Eye (tissue), 1 donor: ENCODE measurements around the gene NME1.
"Not testable (repeated sequence)": the region's sequence is repeated elsewhere in the genome, so short reads cannot be mapped to it uniquely, and the experiment has no call there.

Source experiments
- DNase-seq: peaks from one replicate; pipeline ENCODE4 v3.0.0-alpha.2; 2015

Gene NME1

DNA sequence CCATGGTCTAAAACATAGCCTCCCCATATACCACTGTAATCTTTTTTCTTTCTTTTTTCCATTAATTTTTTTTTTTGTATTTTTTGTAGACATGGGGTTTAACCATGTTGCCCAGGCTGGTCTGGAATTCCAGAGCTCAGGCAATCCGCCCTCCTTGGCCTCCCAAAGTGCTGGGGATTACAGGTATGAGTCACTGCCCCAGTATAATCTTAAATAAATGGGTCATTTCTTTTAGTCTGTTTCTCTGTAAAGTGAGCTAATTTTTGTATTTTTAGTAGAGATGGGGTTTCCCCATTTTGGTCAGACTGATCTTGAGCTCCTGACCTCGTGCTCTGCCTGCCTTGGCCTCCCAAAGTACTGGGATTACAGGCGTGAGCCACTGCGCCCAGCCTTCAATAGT is 5.7 kb upstream of the NME1 start:
- no peak for DNase-seq

DNA sequence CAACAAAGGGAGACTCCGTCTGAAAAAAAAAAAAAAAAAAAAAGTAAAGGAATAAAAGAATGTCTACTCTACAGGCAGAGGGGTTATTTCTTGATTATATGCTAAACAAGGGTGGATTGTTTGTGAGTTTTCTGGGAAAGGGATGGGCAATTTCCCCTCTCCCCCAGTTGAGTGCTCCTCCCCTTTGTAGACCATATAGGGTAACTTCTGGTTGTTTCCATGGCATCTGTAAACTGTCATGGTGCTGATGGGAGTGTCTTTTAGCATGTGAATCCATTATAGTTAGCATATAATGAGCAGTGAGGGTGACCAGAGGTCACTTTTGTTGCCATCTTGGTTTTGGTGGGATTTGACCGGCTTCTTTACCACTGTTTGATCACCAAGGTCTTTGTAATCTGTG is 4.2 kb upstream of the NME1 start:
- DNase-seq = no peak

- DNase-seq = no peak
These were observed 2.4 kb upstream of the NME1 start for GRCh38 chr17:51150932-51151331.

DNA sequence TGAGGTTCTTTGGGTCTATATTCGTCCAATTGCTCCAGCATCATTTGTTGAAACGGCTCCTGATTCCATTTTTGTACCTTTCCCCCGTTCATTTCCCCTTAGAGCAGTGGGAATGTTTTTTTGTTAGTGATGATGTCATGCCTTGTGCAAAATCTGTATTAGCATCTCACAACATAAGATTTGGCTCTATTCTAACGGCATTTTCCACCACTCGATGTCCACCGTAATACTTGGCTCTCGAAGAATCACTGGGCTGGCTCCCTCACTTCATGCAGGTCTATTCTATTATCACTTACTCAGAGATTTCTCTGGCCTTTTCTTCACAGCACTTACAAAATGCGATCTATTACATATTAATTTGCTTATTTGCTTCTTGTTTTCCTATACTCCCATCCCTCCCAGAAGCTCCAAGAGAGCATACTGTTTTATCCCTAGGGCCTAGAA is 571 bp upstream of the NME1 start:
- no peak for DNase-seq

GRCh38 chr17:51154176-51154575 is 817 bp downstream of the NME1 start:
- peak; percentile 48 for DNase-seq

DNA sequence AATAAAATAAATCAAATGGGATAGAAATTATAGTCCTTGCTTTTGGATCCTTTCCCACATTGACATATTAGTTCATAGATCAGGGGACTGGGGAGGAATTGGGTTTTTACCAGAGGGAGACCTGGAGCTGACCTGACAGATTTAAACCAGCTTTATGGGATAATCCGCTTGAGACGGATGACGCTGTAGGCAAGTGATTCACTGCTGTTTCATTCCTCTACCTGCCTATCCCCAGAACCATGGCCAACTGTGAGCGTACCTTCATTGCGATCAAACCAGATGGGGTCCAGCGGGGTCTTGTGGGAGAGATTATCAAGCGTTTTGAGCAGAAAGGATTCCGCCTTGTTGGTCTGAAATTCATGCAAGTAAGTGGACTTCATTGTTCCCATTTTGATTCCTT is 2.1 kb downstream of the NME1 start:
- no peak for DNase-seq

- no peak for DNase-seq
These were observed 6.2 kb downstream of the NME1 start for GRCh38 chr17:51159604-51160003.

GRCh38 chr17:51161541-51161940 is 8.2 kb downstream of the NME1 start:
- no peak for DNase-seq

GRCh38 chr17:51164911-51165679 is 11.7 kb downstream of the NME1 start:
- peak; percentile 38 for DNase-seq

GRCh38 chr17:51165680-51166197 is 12.4 kb downstream of the NME1 start:
- no peak for DNase-seq

GRCh38 chr17:51166198-51166986 is 13.0 kb downstream of the NME1 start, which contains the start of gene NME2:
TSS of gene NME2 (plus strand) at chr17:51166411. CDS start at chr17:51166831, 420 bp downstream.
- peak; percentile 93 for DNase-seq

DNA sequence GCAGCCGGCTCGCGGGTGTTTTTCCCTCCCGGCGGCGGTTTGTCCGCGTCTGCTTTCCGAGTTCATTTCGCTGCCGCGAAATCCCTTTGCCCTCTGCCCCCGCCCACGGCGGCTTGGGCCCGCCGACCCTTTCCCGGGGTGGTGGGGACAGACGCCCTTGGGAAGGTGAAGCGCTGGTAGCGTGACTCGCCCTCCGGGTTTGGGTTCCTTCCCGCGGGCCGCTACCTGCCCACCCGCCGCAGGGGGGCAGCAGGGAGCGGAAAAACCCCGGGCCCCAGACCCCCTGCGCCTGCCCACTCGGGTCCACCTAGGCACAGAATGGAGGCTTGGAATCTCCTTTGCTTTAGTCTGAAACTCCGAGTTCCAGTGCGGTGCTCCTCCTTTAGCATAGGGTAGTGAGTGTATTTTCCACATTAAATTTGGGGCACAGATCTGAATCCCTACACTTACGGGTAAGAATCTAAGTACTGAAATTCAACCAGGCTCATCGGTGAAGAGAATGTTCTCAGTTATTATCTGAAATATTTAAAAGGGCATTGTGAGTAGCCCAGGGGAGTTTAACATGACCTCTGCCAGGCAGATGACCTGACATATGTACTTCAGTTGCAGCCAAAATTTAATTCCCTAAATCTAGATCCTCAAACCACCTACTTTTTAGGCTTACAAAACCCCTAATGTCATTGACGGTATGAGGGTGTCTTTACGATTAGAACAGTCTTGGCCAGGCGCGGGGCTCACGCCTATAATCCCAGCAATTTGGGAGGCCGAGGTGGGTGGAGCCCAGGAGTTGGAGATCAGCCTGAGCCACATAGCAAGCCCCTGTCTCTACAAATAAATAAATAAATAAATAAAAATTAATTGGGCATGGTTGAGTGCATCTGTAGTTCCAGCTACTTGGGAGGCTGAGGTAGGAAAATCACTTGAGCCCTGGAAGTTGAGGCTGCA is 13.9 kb downstream of the NME1 start:
- peak; percentile 76 for DNase-seq

DNA sequence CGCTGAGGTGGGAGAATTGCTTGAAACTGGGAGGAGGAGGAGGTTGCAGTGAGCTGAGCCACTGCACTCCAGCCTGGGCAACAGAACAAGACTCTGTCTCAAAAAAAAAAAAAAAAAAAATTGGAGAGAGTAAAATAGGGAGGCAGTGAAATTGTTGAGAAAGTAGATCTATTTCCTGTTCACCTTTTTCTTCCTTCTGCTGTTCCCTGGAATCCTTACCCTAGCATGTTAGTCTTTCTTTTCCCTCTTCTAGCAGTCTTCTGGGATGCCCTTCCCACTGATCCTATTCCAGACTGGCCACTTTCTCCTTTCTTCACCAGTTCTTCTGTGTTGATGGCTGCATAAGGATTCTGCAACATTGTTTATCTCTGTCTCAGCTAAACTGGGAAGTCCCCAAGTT is 16.0 kb downstream of the NME1 start:
- DNase-seq = no peak

DNA sequence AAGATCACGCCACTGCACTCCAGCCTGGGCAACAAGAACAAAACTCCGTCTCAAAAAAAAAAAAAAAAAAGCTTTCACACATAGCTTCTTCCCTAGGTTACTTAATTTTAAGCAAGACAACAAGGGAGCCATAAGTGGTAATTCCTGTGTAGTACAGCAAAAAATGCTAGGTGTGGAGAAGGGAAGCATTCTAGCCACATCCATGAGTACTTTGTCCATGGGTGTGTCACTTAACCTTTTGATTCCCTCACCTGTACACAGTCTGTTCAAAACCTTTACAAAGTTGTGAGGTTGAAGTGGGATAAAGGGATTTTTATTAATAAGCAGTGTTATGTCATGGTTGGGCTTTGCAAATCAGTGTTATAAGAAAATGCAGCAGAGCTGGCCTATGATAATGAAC is 17.4 kb downstream of the NME1 start:
- DNase-seq = no peak

DNA sequence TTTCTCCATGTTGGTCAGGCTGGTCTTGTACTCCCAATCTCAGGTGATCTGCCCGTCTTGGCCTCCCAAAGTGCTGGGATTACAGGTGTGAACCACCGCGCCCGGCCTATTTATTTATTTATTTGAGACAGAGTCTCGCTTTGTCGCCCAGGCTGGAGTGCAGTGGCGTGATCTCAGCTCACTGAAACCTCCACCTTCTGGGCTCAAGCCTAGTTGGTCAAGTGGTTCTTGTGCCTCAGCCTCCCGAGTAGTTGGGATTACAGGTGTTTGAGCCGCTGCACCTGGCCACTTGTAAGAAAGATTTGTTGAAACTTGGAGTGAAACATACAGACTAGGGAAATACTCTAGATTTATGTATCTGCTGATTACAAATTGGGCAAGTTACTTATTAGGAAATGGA is 18.7 kb downstream of the NME1 start:
- DNase-seq = not testable (repeated sequence)

DNA sequence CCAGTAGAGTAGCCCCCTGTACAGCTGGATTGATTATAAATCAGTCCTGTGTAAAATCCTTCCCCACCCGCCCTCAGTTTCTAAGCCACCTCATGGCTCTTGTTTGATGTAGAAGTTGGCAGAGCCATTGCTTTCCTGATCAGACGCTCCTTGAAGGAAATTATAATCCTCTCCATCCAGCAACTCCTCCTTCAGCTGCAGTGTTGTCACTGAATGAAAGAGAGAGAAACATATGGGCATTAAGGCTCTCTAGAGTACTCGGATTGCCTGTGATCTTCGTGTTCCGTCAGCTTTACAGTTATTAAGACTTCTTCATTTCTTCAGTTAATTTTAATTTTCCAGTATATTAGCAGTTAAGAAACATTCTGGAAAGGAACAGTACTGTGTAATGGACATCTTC is 27.1 kb downstream of the NME1 start:
- peak; percentile 16 for DNase-seq

DNA sequence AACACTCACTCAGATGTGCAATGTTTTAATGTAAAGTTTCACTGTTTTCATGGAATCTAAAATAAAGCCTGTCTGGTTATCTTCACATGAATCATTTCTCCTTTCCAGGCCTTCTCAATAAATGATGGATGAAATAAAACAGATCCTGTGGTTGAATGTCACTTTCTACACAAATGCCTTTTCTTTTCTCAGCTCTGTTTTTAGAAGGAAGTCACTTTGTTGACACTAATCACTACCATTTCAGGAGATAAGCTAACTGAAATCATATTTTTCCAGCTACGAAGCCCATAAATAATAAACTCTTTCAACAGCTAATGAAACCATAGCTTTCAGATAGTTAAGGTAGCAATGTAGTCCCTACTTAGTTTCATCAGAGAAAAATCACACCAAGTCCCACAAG is 30.8 kb downstream of the NME1 start:
- DNase-seq = no peak

GRCh38 chr17:51185763-51186332 is 32.5 kb downstream of the NME1 start:
- DNase-seq = no peak

- DNase-seq = peak; percentile 11
These were observed 35.0 kb downstream of the NME1 start for GRCh38 chr17:51188271-51188833.

DNA sequence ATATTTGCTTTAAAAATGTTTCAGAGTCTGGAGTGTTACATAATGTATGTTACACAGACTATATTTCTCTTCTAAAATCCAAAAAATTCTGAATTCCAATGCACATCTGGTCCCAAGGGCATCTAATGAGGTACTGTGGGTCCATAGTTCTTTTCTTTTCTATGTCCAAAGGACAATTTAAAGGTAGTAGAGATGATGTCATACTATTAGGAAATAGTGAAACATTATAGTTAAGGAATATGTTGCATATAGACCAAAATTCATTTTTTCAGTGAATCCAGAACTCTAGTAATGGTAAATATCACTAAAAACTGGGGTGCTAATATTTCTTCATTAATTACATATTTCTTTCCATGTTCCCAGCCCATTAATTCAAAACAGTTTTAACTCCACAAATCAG is 35.8 kb downstream of the NME1 start:
- no peak for DNase-seq

DNA sequence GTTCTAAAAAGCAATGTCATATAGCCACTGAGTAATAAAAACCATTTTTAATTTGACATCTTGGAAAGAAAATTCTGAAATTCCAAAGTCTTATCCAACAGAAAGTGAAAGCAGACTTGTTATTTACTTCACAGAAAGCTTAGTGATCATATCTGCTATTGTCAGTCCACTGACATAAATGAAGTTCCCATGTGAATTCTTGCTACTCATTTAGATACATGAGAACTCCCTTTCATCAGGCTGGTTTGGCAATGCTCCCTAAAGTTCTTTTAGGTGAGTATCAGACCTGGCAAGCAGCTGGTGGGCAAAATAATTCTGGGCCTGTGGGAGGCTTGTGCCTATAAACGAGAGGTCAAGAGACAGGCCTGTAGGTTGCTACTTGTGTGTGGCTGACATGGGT is 36.3 kb downstream of the NME1 start:
- no peak for DNase-seq

GRCh38 chr17:51191895-51192294 is 38.5 kb downstream of the NME1 start:
- no peak for DNase-seq
